EH (cell line): ENCODE measurements around the gene PDE4D.
"Not testable (repeated sequence)": the region's sequence is repeated elsewhere in the genome, so short reads cannot be mapped to it uniquely, and the experiment has no call there.

Experiments used
- DNase-seq: peaks from one replicate; pipeline ENCODE4 v3.0.0-alpha.2; 2015; ENCODE audit warnings: low read depth

PDE4D gene

GRCh38 chr5:59703789-59704188, 189.7 kb downstream of the PDE4D start:
- DNase-seq: no peak

DNA sequence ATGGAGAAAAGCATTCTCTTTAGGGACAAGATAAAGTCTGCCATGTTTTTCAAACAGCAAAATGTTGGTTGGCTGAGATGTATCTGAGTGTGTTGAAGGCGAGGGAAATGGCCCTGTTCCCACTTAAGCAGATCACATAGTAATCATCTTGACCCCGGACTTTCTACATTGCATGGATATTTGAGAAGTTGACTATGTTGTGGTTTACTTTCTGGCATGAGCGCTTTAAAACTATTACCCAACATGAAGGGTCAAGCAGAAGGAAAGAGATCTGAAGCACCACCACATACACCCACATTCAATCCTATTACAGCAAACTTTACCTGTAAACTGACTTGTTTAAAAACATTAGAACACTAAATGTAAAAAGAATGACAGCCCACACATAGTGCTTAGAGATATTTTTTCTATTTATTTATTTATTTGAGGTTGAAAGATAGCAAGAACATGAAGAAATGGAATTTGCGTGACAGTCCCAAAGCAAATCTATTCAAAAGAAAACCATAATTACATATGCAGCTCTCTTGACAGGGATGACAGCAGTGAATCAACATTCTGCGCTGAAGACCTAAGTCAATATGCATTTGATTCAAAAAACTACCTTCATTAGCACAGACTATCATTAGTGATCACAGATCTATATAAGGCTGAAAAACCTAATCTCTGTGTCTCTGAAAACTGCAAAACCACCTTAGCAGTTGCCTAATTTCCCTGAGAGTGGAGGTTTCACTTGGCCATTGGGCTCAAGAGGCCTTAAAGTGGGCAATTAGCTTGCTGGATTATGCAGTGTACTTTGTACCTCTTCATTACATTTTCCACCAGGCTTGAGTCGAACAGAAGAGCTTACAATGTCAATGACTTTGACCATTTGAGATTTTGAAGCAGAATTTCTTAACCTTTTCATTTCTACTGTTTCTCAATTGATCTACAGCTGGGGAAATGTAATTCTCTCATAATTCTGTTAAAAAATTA, 195.0 kb downstream of the PDE4D start:
- no peak for DNase-seq

- no peak for DNase-seq
These were observed 199.1 kb downstream of the PDE4D start for GRCh38 chr5:59694411-59694810.

GRCh38 chr5:59693492-59694309, 199.8 kb downstream of the PDE4D start:
- no peak for DNase-seq

DNA sequence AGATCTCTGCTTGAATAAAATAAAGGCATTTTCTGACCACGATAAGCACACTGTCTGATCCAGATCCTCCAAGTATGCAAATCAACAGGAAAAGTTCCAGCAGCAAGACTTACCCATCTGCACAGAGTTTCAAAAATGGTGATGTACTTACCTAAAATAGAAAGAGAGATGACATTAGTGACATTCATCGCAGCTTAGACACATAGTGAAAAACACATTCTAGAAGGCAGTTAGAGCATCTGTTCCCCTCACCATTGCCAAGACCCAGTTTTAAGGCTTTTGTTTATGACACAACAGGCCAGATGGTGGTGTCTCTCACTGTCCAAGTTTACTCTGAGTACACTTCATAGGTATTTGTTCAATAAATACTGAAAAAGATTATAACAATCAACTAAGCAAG, 207.7 kb downstream of the PDE4D start:
- DNase-seq: no peak

- no peak for DNase-seq
These were observed 208.4 kb downstream of the PDE4D start for GRCh38 chr5:59685191-59685530.

DNA sequence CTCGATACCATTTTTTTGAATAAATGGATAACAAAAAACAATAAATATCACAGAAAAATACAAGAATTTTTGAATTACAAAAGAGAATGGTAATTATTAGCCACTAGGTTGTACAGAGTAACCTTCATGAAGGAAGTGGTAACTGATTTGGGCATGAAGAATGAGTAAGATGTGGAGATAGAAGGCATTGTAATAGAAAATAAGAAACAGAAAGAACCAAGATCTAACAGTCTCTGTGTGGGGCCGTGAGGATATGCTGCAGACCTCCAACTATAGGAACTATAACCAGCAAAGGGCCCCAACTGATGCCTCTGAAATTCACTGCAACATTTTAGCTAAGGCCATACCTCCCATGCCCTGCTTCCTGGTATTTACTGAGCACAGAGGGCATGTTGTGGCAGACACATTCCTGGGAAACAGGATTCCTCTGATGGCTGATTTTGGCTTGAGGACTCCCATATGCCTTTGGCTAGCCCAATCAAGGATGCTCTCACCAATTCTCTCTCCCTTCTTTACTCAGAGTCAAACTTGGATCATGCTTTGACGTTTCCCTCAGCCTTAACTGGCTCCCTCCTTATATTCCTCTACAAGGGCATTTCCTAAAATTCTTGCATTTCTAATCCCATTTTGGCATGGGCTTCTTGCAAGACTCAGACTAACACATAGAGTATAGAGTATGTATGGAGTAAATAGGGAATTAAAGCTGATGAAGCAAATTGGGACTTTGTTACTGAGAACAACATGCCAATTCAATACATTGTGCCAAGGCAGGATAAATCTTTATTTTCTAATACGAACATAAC, 208.9 kb downstream of the PDE4D start:
- DNase-seq: no peak

GRCh38 chr5:59683311-59683710, 210.2 kb downstream of the PDE4D start:
- no peak for DNase-seq

DNA sequence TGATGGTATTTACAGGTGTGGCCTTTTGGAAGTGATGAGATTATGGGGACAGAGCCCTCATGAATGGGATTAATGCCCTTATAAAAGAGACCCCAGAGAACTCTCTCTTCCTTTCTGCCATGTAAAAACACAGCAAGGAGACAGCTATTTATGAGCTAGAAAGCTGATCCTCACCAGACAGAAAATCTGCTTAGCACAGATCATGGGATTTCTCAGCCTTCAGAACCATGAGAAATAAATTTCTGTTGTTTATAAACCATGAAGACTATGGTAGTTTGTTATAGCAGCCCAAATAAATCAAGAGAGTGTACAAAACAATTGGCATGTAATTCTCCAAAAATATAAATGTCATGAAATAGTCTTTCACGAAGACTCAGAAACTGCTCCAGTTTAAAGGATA, 211.0 kb downstream of the PDE4D start:
- DNase-seq: no peak

- DNase-seq: no peak
These were observed 214.6 kb downstream of the PDE4D start for GRCh38 chr5:59678943-59679342.

GRCh38 chr5:59674763-59675162, 218.8 kb downstream of the PDE4D start:
- no peak for DNase-seq

DNA sequence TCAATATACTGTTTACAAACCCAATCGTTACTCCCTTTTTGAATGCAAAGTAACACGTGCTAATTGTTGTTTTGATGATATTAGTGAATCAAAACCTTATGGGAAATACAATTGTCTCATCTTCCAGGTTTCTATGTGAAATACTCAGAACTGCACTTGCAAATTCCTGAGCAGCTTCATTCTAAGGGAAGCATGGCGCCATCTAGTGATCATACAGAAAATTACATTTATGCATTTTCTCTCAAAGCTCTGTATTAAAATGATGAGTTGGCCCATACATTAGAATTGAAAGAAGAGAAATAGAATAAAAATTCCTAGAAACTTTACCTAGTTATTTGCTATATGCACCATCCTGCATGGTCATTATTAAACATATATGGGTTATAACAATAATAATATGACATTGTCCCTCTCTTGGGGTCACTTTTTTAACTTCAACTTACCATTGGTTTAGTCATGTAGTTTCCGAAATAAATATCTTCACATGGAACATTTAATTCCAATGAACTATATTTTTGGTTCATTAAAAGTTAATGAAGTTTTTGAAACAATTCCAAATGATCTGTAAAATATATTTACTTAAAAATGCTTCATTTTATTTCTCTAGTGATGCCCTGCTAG, 220.0 kb downstream of the PDE4D start:
- DNase-seq: peak; percentile 61

DNA sequence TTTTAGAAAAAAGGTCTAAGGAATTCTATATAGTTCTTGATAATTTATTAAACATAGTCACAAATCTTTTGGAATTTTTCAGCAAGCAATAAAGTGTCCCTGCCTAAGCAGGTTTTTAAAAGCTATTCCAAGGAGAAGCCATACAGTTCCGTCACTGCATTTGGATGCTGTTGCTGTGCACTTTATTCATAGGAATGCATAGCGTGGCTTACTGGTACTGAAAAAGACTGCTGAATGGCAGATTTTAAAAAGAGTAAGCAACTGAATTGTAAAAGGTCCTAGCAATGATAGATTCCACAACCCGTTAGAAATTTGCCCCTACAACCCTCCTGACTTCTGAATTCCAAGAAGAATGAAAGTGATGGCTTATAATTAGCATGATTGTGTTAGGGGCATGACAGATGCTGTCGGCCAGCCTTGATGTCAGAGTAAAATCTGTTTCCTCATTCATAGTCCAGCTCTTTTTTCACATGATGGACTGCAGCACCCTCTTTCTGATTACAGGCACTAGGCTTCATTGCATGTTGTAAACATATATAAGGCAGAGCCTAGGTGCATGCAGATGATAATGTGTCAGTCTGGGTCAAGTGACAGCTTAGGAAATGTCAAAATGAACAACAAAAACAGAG, 227.0 kb downstream of the PDE4D start:
- DNase-seq: no peak

DNA sequence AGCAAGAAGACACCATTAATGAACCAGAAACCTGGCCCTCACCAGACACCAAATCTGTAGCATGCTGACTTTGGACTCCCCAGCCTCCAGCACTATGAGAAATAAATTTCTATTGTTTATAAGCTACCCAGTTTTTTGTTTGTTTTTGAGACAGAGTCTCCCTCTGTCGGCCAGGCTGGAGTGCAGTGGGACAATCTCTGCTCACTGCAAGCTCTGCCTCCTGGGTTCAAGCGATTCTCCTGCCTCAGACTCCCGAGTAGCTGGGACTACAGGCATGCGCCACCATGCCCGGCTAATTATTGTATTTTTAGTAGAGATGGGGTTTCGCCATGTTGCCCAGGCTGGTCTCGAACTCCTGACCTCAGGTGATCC, 227.7 kb downstream of the PDE4D start:
- not testable (repeated sequence) for DNase-seq

GRCh38 chr5:59665086-59665831, 228.3 kb downstream of the PDE4D start:
- DNase-seq: no peak

GRCh38 chr5:59661954-59662615, 231.4 kb downstream of the PDE4D start:
- no peak for DNase-seq

GRCh38 chr5:59661311-59661710, 232.2 kb downstream of the PDE4D start:
- no peak for DNase-seq

DNA sequence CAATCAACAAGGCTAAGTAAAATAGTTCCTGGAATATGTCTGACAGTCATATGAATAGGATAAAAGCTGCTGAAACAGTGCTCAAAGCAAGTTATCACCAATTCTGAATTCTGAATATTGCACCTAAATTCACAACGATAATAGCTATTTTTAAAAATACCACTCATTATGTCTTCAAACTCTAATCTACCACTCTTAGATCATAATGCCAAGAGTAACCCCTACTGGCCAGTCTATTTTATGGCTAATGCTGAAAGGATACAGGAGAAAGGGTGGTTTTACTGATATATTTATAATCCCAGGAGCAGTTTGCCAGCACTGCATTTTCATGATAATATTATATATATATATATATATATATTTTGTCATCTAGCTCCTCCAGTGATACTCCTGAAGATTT, 232.8 kb downstream of the PDE4D start:
- DNase-seq: peak; percentile 16

GRCh38 chr5:59656351-59657254, 236.9 kb downstream of the PDE4D start:
- no peak for DNase-seq
